GM21529 (cell line): Measurements from ENCODE around the gene CIT.

Experiments used
- ATAC-seq: cut with Tn5 transposase; IDR thresholded peaks from one replicate; pipeline ENCODE4 v1.9.1; 2021; ENCODE audit not compliant: unreplicated experiment

CIT gene

GRCh38 chr12:119808441-119808840 lies 68.7 kb downstream of the CIT start:
- no peak for ATAC-seq

GRCh38 chr12:119807380-119807779 lies 69.7 kb downstream of the CIT start:
- ATAC-seq: no peak

GRCh38 chr12:119804011-119804641 lies 73.0 kb downstream of the CIT start:
- ATAC-seq: no peak

GRCh38 chr12:119803381-119803791 lies 73.7 kb downstream of the CIT start:
- ATAC-seq: no peak

- ATAC-seq: no peak
These were observed 74.6 kb downstream of the CIT start for GRCh38 chr12:119802472-119802871.

GRCh38 chr12:119797090-119797489 lies 80.0 kb downstream of the CIT start:
- no peak for ATAC-seq

- no peak for ATAC-seq
These were observed 80.8 kb downstream of the CIT start for GRCh38 chr12:119796292-119796691.

- ATAC-seq: no peak
These were observed 85.7 kb downstream of the CIT start for GRCh38 chr12:119791453-119791852.

GRCh38 chr12:119788786-119789185 lies 88.3 kb downstream of the CIT start:
- no peak for ATAC-seq

- ATAC-seq: no peak
These were observed 90.6 kb downstream of the CIT start for GRCh38 chr12:119786539-119786938.

GRCh38 chr12:119784673-119785072 lies 92.4 kb downstream of the CIT start:
- no peak for ATAC-seq

GRCh38 chr12:119783787-119784186 lies 93.3 kb downstream of the CIT start:
- ATAC-seq: no peak

GRCh38 chr12:119781804-119782203 lies 95.3 kb downstream of the CIT start:
- ATAC-seq: peak; percentile 70

GRCh38 chr12:119780786-119781434 lies 96.2 kb downstream of the CIT start:
- ATAC-seq: no peak

- ATAC-seq: no peak
These were observed 101.7 kb downstream of the CIT start for GRCh38 chr12:119775246-119775895.

- no peak for ATAC-seq
These were observed 104.7 kb downstream of the CIT start for GRCh38 chr12:119772431-119772830.

GRCh38 chr12:119770146-119770545 lies 107.0 kb downstream of the CIT start:
- no peak for ATAC-seq

- ATAC-seq: no peak
These were observed 114.5 kb downstream of the CIT start for GRCh38 chr12:119762619-119763018.

GRCh38 chr12:119758722-119759121 lies 118.4 kb downstream of the CIT start:
- ATAC-seq: no peak

GRCh38 chr12:119758234-119758633 lies 118.9 kb downstream of the CIT start:
- no peak for ATAC-seq

- ATAC-seq: no peak
These were observed 125.2 kb downstream of the CIT start for GRCh38 chr12:119751961-119752360.

GRCh38 chr12:119749666-119750065 lies 127.5 kb downstream of the CIT start:
- ATAC-seq: no peak
